Keratinocyte (primary cell): ENCODE data around the gene HCRTR2. TPM values are rescaled to one million over a fixed set of nuclear protein-coding genes. Genes with fewer than 3 reads are reported as not detected.

ENCODE experiments used
- DNase-seq: peaks from one replicate; pipeline ENCODE4 v3.0.0-alpha.2; 2011; ENCODE audit warnings: low read depth, missing footprints, low spot score
- FAIRE-seq: peaks from 2 replicates; lab custom pipeline; 2011; peaks lifted over from hg19 to GRCh38; lab: Jason Lieb, UNC
- H2AFZ ChIP-seq: 2 replicates; pipeline ENCODE4 v1.6.0; 2012; ENCODE audit warnings: low read length, control low read depth, inconsistent platforms; ENCODE audit not compliant: control insufficient read depth
- H3K27ac ChIP-seq: 2 replicates; pipeline ENCODE4 v1.5.1; 2011; ENCODE audit warnings: low read length; ENCODE audit not compliant: control insufficient read depth, insufficient read depth
- H3K27me3 ChIP-seq: 3 replicates; pipeline ENCODE4 v1.6.0; 2011; ENCODE audit warnings: low read length; ENCODE audit not compliant: control insufficient read depth, insufficient read depth; ENCODE audit errors: extremely low read depth
- H3K36me3 ChIP-seq, 2 experiments: 2 replicates in 1 of 2; 3 replicates in 1 of 2; pipeline ENCODE4 v1.5.1; 2011; ENCODE audit warnings: low read length in 2 of 2, mild to moderate bottlenecking in 1 of 2; ENCODE audit not compliant: control insufficient read depth in 2 of 2, insufficient read depth in 2 of 2; ENCODE audit errors: extremely low read depth in 1 of 2
- H3K4me1 ChIP-seq: 3 replicates; pipeline ENCODE4 v1.5.1; 2011; ENCODE audit warnings: low read length; ENCODE audit not compliant: control insufficient read depth, insufficient read depth; ENCODE audit errors: extremely low read depth
- H3K4me2 ChIP-seq: 3 replicates; pipeline ENCODE4 v1.6.0; 2011; ENCODE audit warnings: low read depth, low read length; ENCODE audit not compliant: control insufficient read depth, insufficient read depth; ENCODE audit errors: extremely low read depth
- H3K4me3 ChIP-seq, 3 experiments: fragments of 200-600 bp in 1 of 3; sonication (generic) in 1 of 3; 2 replicates in 2 of 3; 3 replicates in 1 of 3; pipeline ENCODE4 v1.5.1; 2011 to 2016; ENCODE audit warnings: low read length in 3 of 3, mild to moderate bottlenecking in 3 of 3, control low read depth in 2 of 3, inconsistent platforms in 1 of 3, low read depth in 1 of 3, mixed read lengths in 1 of 3, mixed run types in 1 of 3, moderate library complexity in 1 of 3; ENCODE audit not compliant: control insufficient read depth in 2 of 3, insufficient read depth in 2 of 3; ENCODE audit errors: extremely low read depth in 1 of 3
- H3K79me2 ChIP-seq: 2 replicates; pipeline ENCODE4 v1.6.0; 2012; ENCODE audit warnings: low read length; ENCODE audit not compliant: control insufficient read depth, insufficient read depth
- H3K9ac ChIP-seq: 3 replicates; pipeline ENCODE4 v1.6.0; 2011; ENCODE audit warnings: low read length; ENCODE audit not compliant: control insufficient read depth, insufficient read depth; ENCODE audit errors: extremely low read depth
- H3K9me1 ChIP-seq: 3 replicates; pipeline ENCODE4 v1.6.0; 2011; ENCODE audit warnings: low read length; ENCODE audit not compliant: control insufficient read depth, insufficient read depth; ENCODE audit errors: extremely low read depth
- H3K9me3 ChIP-seq: 2 replicates; pipeline ENCODE4 v1.5.1; 2012; ENCODE audit warnings: low read depth, low read length; ENCODE audit not compliant: control insufficient read depth
- H4K20me1 ChIP-seq: 3 replicates; pipeline ENCODE4 v1.6.0; 2011; ENCODE audit warnings: low read length; ENCODE audit not compliant: control insufficient read depth, insufficient read depth; ENCODE audit errors: extremely low read depth
- EZH2 ChIP-seq: IDR thresholded peaks from one replicate; pipeline ENCODE4 v1.6.1; 2012; ENCODE audit warnings: inconsistent platforms, mild to moderate bottlenecking, low read length, moderate library complexity
- dilution Hi-C: fragments of 300-500 bp; cut with MboI; formaldehyde crosslinking; loops from one replicate; pipeline ENCODE4 v1.7.0; 2020; ENCODE audit warnings: low sequenced_read_pairs; ENCODE audit not compliant: extremely low pct_ligation_motif_present
- polyA plus RNA-seq, 5 experiments: library from polyadenylated mRNA; depleted of rRNA in 3 of 5; stranded (reverse) in 3 of 5; stranded (forward) in 1 of 5; unstranded in 1 of 5; fragments of >200 nt; gene quantifications; 1 replicate in 1 of 5; 2 replicates in 3 of 5; 3 replicates in 1 of 5; pipeline versions ENCODE4 v1.2.1 to v1.2.3, GENCODE V29; 2011 to 2012; ENCODE audit warnings: missing spikeins in 2 of 5, low read depth in 1 of 5, low replicate concordance in 1 of 5
- TF ChIP-seq, protein P1 (sequence below), 3 experiments: IDR thresholded peaks in 1 of 3; conservative IDR thresholded peaks in 1 of 3; optimal IDR thresholded peaks in 1 of 3; 2 replicates in 2 of 3; 3 replicates in 1 of 3; pipeline versions ENCODE3 to v1.5.1; 2011; ENCODE audit warnings: low read length in 3 of 3, mild to moderate bottlenecking in 3 of 3, moderate library complexity in 2 of 3, control low read depth in 1 of 3, inconsistent platforms in 1 of 3; ENCODE audit not compliant: insufficient read depth in 2 of 3; ENCODE audit errors: extremely low read depth in 1 of 3

HCRTR2 gene
- polyA plus RNA-seq, 1 donor (not counting 4 experiments of a cell fraction or from before 2014, with no cell fraction given): not detected

DNA sequence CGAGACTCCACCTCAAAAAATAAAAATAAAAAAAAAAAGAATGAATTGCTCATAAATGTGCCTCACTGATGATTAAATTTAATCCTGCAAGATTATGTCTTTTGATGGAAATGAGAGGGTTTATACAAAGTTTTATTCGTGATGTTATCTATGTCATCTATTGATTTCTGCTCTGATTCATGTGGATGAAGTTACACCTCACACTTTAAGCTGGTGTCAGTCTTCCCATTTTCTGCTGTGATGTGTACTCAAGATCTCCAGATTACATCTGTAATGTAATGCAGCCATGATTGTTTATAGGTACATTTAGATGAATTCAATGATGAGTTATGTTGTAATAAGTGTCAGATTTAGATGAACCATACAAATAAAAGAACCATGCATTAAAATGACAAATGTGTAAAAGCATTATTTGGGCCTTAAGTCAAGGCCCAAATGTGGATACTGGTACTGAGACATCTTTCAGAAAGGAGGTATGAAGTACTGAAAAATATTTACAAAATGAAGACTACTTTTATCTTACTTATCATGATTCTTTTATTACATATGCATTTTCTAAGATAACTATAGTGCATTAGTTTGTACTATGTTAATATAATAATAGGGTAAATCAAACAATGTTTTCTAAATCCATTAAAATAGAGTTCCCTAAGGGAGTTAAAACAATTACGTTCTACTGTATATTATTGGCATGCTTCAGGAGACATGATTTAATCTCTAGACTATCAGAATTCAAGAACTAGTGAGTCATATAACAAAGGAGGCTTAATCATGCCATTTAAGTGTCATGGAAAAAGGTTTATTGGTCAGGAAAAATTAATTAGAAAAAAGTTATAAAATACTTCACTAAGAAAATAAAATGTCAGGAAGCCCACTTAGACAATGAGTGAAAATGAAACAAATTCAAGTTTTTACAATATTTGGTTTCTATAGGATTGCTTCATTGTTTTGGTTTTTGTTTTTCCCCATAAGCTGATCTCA lies 34.5 kb downstream of the HCRTR2 start:
- Histone ChIP-seq H3K4me3 (no peak overlapping the region), H3K27ac (no peak overlapping the region), H3K4me1 (peaks cover 3% of the 10 kb centered on the region), H2AFZ (no peak overlapping the region), H4K20me1 (no peaks in the 10 kb centered on the region), H3K4me2 (no peak overlapping the region), H3K36me3 (no peaks in the 10 kb centered on the region), H3K9me3 (no peaks in the 10 kb centered on the region), H3K27me3 (no peaks in the 10 kb centered on the region), H3K9ac (no peak overlapping the region), H3K9me1 (no peaks in the 10 kb centered on the region), H3K79me2 (no peaks in the 10 kb centered on the region)
- DNase-seq (no peak), FAIRE-seq (no peak)
- TF ChIP-seq, protein P1, sequence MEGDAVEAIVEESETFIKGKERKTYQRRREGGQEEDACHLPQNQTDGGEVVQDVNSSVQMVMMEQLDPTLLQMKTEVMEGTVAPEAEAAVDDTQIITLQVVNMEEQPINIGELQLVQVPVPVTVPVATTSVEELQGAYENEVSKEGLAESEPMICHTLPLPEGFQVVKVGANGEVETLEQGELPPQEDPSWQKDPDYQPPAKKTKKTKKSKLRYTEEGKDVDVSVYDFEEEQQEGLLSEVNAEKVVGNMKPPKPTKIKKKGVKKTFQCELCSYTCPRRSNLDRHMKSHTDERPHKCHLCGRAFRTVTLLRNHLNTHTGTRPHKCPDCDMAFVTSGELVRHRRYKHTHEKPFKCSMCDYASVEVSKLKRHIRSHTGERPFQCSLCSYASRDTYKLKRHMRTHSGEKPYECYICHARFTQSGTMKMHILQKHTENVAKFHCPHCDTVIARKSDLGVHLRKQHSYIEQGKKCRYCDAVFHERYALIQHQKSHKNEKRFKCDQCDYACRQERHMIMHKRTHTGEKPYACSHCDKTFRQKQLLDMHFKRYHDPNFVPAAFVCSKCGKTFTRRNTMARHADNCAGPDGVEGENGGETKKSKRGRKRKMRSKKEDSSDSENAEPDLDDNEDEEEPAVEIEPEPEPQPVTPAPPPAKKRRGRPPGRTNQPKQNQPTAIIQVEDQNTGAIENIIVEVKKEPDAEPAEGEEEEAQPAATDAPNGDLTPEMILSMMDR (optimal IDR thresholded peaks at IDR 0.05 in 1 of 3, IDR thresholded peaks at IDR 0.05 in 1 of 3, conservative IDR thresholded peaks at IDR 0.05 in 1 of 3; ENCODE audit: extremely low read depth in 1 of 3, insufficient read depth in 2 of 3, low read length in 3 of 3): no peak
- TF ChIP-seq EZH2: no peak
- dilution Hi-C loops: no loop called here

DNA sequence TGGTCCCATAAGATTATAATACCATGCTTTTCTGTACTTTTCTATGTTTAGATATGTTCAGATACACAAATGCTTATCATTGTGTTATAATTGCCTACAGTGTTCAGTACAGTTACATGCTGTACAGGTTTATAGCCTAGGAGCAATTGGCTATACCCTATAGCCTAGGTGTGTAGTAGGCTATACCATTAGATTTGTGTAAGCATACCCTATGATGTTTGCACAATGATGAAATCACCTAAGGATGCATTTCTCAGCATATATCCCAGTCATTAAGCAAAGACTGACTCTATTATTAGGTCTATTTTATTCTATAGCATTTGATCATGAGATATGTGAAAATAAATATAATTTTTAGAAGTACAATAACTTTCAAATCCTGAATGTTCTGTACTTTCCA lies 36.6 kb downstream of the HCRTR2 start:
- no peaks in the 10 kb centered on the region for H3K9me3 ChIP-seq
- H3K4me3 ChIP-seq: no peak overlapping the region
- peaks cover 3% of the 10 kb centered on the region for H3K4me1 ChIP-seq
- H3K27ac ChIP-seq: no peak overlapping the region
- H3K79me2 ChIP-seq: no peaks in the 10 kb centered on the region
- FAIRE-seq (no peak), DNase-seq (no peak)
- dilution Hi-C loops: no loop called here
- no peaks in the 10 kb centered on the region for H3K27me3 ChIP-seq
- no peak overlapping the region for H3K4me2 ChIP-seq
- no peak overlapping the region for H3K9ac ChIP-seq
- no peaks in the 10 kb centered on the region for H4K20me1 ChIP-seq
- H3K9me1 ChIP-seq: no peaks in the 10 kb centered on the region
- H3K36me3 ChIP-seq: no peaks in the 10 kb centered on the region
- TF ChIP-seq EZH2: no peak
- TF ChIP-seq, protein P1 (optimal IDR thresholded peaks at IDR 0.05 in 1 of 3, IDR thresholded peaks at IDR 0.05 in 1 of 3, conservative IDR thresholded peaks at IDR 0.05 in 1 of 3; ENCODE audit: extremely low read depth in 1 of 3, insufficient read depth in 2 of 3, low read length in 3 of 3): no peak
- H2AFZ ChIP-seq: no peak overlapping the region
